HL-60 (cell line): ENCODE data around the gene NTN3.

Source experiments
- DNase-seq, 2 experiments: peaks; one replicate each; pipeline ENCODE4 v3.0.0-alpha.2; 2010 to 2020; ENCODE audit warnings: low read depth in 1 of 2, low spot score in 1 of 2
- H3K27ac ChIP-seq: fragments of 250-450 bp; sonication (Bioruptor Pico); replicated peaks from 2 replicates; pipeline ENCODE4 v1.5.1; 2020; ENCODE audit warnings: mild to moderate bottlenecking, moderate library complexity
- H3K27me3 ChIP-seq: fragments of 250-450 bp; sonication (Bioruptor Pico); 2 replicates; pipeline ENCODE4 v1.5.1; 2021; ENCODE audit warnings: mild to moderate bottlenecking, moderate library complexity; ENCODE audit not compliant: insufficient read depth, poor library complexity, severe bottlenecking
- H3K4me3 ChIP-seq: replicated peaks from 2 replicates; pipeline ENCODE4 v1.5.1; 2011; ENCODE audit warnings: mild to moderate bottlenecking, control low read depth, low read length; ENCODE audit not compliant: insufficient read depth
- GABPA ChIP-seq: IDR thresholded peaks from 2 replicates; pipeline ENCODE4 v1.6.1; 2012; ENCODE audit warnings: low read depth
- POLR2AphosphoS5 ChIP-seq: IDR thresholded peaks from 2 replicates; pipeline ENCODE4 v1.6.1; 2012; ENCODE audit warnings: low read depth
- REST ChIP-seq: IDR thresholded peaks from 2 replicates; pipeline ENCODE4 v1.6.1; 2012; ENCODE audit warnings: low read depth; ENCODE audit not compliant: insufficient replicate concordance
- SPI1 ChIP-seq: IDR thresholded peaks from 2 replicates; pipeline ENCODE4 v1.6.1; 2012; ENCODE audit warnings: low read depth, mild to moderate bottlenecking, borderline replicate concordance
- TF ChIP-seq, protein P1 (sequence below): IDR thresholded peaks from one replicate; pipeline ENCODE4 v1.5.1; 2011; ENCODE audit warnings: low read length, control low read depth, inconsistent platforms; ENCODE audit not compliant: insufficient read depth

The NTN3 gene

DNA sequence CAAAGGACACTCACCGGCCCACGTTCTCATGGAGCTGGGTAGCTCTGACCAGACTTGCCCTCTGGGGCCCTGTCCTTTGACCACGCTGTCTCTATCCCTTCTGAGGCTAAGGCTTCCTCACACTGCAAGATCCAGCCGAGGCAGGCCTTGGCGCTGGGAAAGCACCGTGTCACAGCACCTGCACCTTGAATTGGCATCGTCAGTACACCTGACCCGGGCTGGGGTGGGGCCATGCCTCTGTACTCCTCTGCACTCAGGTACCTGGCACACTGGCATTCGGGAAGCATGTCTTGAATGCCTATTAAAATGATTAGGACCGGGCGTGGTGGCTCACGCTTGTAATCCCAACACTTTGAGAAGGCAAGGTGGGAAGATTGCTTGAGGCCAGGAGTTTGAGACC is 9.9 kb downstream of the NTN3 start:
- H3K27me3 ChIP-seq = no peaks in the 10 kb centered on the region
- TF ChIP-seq, protein P1, sequence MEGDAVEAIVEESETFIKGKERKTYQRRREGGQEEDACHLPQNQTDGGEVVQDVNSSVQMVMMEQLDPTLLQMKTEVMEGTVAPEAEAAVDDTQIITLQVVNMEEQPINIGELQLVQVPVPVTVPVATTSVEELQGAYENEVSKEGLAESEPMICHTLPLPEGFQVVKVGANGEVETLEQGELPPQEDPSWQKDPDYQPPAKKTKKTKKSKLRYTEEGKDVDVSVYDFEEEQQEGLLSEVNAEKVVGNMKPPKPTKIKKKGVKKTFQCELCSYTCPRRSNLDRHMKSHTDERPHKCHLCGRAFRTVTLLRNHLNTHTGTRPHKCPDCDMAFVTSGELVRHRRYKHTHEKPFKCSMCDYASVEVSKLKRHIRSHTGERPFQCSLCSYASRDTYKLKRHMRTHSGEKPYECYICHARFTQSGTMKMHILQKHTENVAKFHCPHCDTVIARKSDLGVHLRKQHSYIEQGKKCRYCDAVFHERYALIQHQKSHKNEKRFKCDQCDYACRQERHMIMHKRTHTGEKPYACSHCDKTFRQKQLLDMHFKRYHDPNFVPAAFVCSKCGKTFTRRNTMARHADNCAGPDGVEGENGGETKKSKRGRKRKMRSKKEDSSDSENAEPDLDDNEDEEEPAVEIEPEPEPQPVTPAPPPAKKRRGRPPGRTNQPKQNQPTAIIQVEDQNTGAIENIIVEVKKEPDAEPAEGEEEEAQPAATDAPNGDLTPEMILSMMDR = no peak
- TF ChIP-seq REST (no peak), GABPA (no peak), SPI1 (no peak), POLR2AphosphoS5 (no peak)
- H3K4me3 ChIP-seq = no peak overlapping the region
- DNase-seq = no peak
- H3K27ac ChIP-seq = no peak overlapping the region

DNA sequence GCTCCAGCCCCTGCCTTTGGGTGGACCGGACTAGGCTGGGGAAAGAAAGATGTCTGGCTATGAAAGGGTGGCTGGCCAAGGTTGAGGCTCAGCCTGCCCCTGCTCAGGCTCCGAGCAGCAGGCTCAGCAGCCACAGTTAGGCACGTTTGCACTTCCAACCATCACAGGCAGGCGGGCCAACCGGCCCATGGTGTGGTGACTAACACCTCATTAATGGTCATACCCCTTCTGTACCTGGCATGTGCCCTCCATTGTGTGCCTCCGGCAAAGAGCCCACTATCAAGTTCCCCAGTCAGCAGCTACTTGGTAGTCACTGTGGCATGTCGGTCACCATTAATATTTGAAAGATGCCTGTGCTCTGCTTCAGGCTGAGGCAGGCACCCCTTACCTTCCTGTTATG is 10.6 kb downstream of the NTN3 start:
- no peak for TF ChIP-seq SPI1
- no peak for TF ChIP-seq REST
- TF ChIP-seq POLR2AphosphoS5 = no peak
- no peak for DNase-seq
- H3K27ac ChIP-seq = no peak overlapping the region
- H3K4me3 ChIP-seq = no peak overlapping the region
- no peaks in the 10 kb centered on the region for H3K27me3 ChIP-seq

GRCh38 chr16:2482249-2482648 is 11.2 kb downstream of the NTN3 start:
- TF ChIP-seq, protein P1 = no peak
- no peak for TF ChIP-seq SPI1
- no peak for TF ChIP-seq GABPA
- no peak for DNase-seq
- no peak overlapping the region for H3K27ac ChIP-seq
- no peak overlapping the region for H3K4me3 ChIP-seq
- no peaks in the 10 kb centered on the region for H3K27me3 ChIP-seq

DNA sequence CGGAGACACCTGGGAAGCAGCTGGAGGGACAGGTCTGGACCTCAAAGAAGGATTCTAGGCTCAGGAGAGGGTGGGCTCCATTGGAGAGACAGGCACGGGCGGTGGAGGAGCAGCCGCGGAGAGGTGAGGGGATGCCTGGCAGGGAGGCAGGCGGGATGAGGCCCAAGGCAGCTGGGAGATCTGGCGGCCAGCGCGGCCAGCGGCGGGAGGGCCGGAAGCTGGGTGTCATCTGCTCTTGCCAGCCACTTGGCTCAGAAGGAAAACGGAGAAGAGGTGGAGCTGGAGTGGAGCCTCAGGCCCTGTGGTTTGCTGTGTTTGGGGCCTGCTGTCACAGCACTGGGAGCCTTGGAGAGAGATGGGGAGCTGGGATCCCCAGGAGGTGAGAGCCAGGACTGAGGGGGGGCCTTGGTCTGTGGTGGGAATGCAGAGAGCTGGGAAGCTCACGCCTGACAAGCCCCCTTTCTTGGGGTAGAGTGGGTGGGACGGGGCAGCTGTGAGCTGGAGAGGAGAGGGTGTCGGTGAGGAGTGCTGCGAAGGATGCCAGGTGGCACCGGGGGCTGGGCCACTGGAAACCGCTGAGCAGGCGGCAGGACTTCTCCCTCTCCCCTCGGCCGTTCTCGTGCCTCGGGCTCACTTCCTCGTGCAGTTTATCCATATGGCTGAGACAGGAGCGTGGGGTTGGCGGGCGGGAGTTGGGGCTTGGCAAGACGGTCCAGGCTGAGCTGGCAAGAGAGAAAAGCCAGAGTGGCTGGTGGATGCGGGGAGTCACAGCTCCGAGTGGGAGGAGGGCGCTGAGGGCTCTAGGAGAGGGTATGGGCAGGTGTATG is 11.8 kb downstream of the NTN3 start:
- Histone ChIP-seq H3K4me3 (no peak overlapping the region), H3K27ac (no peak overlapping the region), H3K27me3 (no peaks in the 10 kb centered on the region)
- DNase-seq = peak in 1 of 2 experiments; percentile 29
- TF ChIP-seq REST (no peak), POLR2AphosphoS5 (no peak), SPI1 (no peak), GABPA (no peak)
- TF ChIP-seq, protein P1 = no peak
